HPDE6-E6E7 (cell line): ENCODE data around the gene MIDN.

Source experiments
- DNase-seq: peaks from one replicate; pipeline ENCODE4 v3.0.0; 2011; ENCODE audit warnings: missing footprints; ENCODE audit errors: extremely low spot score

MIDN gene

DNA sequence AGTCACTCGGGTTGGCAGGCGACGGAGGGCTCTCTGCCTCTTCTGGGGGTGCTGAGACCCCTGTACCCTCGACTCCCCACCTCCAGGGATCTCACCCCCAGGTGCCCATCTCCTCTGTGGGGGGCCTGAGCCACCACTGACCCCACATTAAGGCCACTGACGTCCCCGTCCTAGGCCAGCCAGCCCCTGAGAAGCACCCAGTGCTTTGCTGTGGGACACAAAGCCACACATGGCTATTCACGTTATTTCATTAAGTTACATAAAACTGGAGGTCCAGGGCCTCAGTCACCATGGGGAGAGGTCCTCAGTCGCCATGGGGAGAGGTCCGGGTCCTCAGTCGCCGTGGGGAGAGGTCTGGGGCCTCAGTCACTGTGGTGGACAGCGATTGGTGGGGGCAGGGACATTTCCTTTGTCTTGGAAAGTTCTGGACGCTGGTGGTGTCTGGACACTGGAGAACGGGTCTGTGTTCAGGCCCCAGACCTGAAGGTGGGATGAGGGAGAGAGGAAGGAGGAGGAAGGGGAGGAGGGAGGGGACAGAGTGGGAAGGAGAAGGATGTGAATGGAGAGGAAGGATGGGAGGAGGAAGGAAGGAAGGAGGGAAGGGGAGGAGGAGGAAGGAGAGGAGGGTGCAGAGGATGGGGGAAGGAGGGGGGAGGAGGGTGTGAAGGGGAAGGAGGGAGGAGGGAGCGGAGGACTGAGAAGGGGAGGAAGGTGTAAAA is 33.3 kb downstream of the MIDN start:
- DNase-seq, result no peak

- no peak for DNase-seq
Observed at GRCh38 chr19:1282588-1283206, 34.3 kb downstream of the MIDN start.

- DNase-seq, result no peak
Observed at GRCh38 chr19:1283207-1283916, 35.0 kb downstream of the MIDN start.

DNA sequence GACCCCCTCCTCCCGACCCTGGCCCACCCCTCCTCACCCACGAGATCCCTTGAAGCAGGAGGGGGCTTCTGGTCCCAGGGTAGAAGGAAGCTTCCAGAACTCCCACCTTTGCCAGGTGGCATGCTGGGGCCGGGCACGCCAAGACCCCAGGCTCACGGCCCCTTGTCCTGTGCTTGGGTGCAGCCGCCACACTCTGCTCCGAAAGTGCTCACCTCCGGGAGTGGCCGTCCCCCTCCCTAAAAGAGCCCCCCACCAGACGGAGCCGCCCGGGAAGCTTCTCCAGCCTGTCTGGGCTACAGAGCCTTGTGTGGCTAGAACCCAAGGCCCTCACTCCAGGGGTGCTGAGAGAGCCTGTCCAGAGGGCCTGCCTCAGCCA is 35.5 kb downstream of the MIDN start:
- DNase-seq, result no peak

DNA sequence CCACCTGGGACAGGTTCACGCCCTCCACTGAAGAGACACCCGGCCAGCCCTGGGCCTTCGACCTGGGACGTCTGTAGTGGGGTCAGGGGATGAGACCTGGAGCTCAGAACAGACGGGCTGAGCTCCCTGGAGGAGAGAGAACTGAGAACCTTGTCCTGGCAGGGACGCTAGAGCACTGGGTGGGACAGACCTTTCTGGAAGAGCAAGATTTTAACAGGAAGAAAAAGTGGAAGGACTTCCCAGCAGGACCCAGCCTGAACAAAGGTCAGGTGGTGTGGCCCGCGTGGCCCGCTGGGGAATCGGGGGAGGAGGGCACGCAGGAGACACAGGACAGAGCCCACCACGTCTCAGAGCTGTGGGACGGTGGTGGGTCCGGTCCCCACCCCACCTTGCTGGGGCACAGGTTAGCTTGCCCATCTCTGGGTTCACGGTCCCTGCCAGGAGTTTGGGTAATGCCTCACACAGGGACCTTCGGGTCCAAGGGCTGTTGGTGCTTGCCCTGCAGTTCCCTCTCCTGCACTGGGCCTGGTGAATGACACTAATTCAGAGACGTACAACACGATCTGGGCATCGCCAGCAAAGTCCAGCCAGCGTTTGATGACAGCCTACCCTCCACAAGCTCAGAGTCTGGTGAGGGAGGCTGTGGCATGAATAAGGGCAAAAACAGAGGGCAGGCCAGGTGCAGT is 36.1 kb downstream of the MIDN start:
- no peak for DNase-seq

GRCh38 chr19:1284979-1285736 is 36.8 kb downstream of the MIDN start:
- no peak for DNase-seq

GRCh38 chr19:1285737-1286360 is 37.5 kb downstream of the MIDN start, which contains the start of gene EFNA2:
Gene EFNA2, plus strand, starts transcription at chr19:1285873. Its CDS starts 296 bp downstream, at chr19:1286169.
- DNase-seq, result no peak

GRCh38 chr19:1286487-1287353 is 38.3 kb downstream of the MIDN start:
- no peak for DNase-seq

- DNase-seq, result no peak
Observed at GRCh38 chr19:1287354-1288225, 39.2 kb downstream of the MIDN start.

- no peak for DNase-seq
Observed at GRCh38 chr19:1288226-1288612, 39.8 kb downstream of the MIDN start.

GRCh38 chr19:1288833-1289685 is 40.7 kb downstream of the MIDN start:
- DNase-seq, result no peak

DNA sequence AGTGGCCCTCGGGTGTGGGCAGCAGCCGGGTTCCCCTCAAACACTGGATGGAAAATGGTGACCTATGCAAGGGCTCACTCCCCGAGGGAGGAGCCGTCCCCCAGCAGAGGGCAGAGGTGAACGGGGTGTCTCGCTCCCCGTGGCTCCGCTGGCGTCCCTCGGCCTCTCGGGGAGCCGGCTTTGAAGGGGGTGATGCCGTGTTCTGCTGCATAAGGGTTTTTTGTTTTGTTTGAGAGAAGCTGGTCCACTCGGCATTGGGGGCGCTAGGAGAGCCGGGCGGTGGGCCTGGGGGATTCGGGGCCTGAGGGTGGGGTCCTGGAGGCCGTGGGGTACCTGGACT is 41.3 kb downstream of the MIDN start:
- DNase-seq, result no peak

DNA sequence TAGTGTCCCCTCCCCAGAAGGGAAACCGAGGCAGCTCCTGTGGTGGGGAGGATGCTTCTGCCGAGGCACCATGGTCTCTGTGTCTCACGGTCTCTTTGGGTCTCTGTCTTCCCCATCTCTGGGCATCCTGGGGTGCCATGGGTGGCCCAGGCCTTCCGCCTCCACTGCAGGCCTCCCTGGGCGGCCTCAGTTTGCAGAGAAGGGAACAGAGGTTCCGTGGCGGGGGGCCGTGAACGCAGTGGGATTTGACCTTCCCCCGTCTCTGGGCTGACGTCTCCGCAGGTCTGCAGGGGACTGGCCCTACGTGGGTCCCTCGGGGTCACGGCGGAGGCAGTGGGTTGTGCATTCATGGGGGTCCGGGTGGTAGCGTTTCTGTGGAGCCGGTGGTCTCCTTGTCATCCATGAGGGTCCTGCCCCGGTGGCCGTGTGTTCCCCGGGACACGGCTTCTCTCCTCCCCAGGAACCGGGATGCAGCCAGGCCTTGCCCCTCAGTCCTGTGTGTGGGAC is 41.9 kb downstream of the MIDN start:
- no peak for DNase-seq

- DNase-seq, result no peak
Observed at GRCh38 chr19:1290703-1291651, 42.6 kb downstream of the MIDN start.

DNA sequence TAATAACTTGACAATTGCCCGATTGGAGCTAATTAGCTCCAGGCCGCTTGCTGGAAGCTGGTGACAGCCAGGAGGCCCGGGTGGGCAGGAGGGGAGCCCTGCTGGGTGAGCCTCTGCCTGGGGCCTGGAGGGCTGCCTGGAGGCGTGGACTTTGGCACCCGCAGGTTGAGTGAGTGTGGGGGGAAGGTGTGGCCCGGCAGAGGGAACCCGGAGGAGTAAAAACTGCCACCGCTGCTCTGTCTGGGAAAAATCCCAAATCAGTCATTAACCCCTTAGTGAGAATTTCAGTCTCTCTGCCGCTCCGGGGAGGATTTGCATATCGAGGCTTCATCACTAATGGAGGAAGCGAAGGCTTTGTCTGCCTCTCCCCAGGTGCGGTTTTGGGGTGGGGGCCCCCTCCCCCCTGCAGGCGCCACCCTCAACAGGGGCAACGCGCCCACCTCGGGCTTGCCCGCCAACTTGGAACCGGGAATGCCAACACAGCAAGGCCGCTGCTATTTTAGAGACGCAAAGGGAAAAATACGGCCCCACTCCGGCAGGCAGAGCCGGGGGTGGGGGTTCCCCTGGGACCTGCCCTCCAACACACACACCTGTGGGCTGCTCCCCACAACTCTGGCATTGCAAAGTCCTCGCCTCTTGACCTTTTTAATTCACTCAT is 43.5 kb downstream of the MIDN start:
- no peak for DNase-seq

DNA sequence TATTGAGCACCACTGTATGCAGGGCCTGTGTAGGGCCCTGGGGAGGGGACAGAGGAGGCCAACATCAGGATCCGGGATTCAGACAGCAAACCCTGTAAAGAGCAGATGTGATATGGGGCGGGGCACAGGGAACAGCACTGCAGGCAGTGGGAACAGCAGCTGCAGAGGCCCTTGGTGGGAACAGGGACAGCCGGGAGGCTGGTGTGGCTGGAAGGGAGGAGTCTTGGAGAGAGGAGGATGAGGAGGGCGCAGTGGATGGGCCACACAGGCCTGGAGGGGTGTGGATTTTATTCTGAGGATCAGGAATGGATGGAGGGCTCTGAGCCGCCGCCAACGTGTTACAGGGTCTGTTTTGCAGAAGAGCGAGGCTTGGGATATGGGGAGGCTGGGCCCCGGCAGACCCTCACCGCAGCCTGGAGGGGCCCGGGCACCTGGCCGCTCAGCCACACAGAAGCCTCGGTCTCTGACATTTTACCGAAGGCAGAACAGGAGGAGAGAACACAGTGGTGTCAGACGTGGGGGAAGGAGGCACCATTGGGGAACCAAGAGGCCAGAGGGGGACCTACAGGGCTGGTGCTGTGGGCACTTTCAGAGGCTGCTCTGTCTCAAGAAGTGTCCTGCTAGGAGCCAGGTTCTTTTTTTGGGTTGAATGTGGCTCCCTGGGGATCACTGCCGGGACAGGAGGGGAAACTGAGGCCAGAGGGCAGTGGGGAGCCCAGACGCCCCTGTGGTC is 44.2 kb downstream of the MIDN start:
- no peak for DNase-seq
